Memory B cell (primary cell): ENCODE data around the gene TENM4.

Source experiments
- ATAC-seq: fragments of 150-1000 bp; cut with Tn5 transposase; 2 replicates; pipeline ENCODE4 v1.10.0; 2021; ENCODE audit warnings: low read depth, mild to moderate bottlenecking, moderate library complexity
- DNase-seq, 2 donors: peaks; one replicate each; pipeline ENCODE4 v3.0.0; 2022; ENCODE audit warnings: low spot score in 2 of 2
- H3K27ac Mint-ChIP-seq: one replicate; pipeline ENCODE4 v1.8.0; 2022; ENCODE audit warnings: mild to moderate bottlenecking, moderate library complexity, mixed read lengths
- H3K27me3 Mint-ChIP-seq: one replicate; pipeline ENCODE4 v1.8.0; 2022; ENCODE audit warnings: mixed read lengths
- H3K36me3 Mint-ChIP-seq: one replicate; pipeline ENCODE4 v1.8.0; 2022; ENCODE audit warnings: mild to moderate bottlenecking, mixed read lengths
- H3K4me1 Mint-ChIP-seq: one replicate; pipeline ENCODE4 v1.8.0; 2022; ENCODE audit warnings: mixed read lengths
- H3K4me3 Mint-ChIP-seq: one replicate; pipeline ENCODE4 v1.8.0; 2022; ENCODE audit warnings: mild to moderate bottlenecking, moderate library complexity, mixed read lengths
- H3K9me3 Mint-ChIP-seq: one replicate; pipeline ENCODE4 v1.8.0; 2022; ENCODE audit warnings: mixed read lengths

TENM4 gene

DNA sequence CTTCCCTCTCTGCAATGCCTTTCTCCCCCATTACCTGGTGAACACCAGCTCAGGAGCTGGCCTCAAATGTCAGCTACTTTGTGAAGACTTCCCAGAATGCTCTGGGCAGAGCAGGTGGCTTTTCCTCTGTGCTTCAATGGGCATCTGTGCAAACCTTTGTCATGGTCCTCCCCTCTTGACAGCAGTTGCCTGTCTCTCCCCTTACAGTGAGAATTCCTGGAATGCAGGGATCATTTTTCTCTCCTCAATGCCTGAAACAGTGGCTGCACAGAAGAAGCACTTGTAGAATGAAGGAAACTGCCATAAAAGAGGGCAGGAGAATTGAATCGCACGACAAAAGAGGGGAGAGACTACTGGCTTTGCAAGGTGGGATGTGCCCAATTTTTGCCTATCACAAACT is 773.4 kb downstream of the TENM4 start:
- Mint-ChIP-seq H3K27ac (no peak overlapping the region), H3K36me3 (no peaks in the 10 kb centered on the region), H3K27me3 (peaks cover 2% of the 10 kb centered on the region), H3K4me3 (no peak overlapping the region), H3K4me1 (no peaks in the 10 kb centered on the region), H3K9me3 (no peaks in the 10 kb centered on the region)
- ATAC-seq (no peak), DNase-seq (no peak)

DNA sequence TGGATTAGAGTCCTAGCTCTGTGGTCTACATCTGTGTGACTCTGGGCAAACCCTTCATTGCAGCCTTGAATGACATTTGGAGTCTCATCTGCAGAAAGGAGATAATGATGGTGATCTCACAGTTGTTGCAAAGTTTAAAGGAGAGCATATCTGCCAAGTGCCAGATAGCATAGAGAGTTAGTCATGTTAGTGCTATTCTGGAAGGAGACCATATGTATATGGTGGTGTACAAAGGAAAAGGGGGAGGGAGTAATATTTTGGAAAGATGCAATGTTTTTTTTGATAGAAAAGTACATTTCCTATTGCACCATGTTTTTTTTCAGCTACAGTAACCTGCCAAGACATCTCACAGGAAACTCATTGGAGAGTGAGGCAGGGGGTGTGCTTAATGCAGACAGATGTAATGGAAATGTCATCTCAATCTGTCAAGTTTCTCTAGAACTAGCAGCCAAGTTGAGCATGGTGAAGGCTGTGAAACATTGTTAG is 774.1 kb downstream of the TENM4 start:
- Mint-ChIP-seq H3K36me3 (no peaks in the 10 kb centered on the region), H3K4me3 (no peak overlapping the region), H3K4me1 (no peaks in the 10 kb centered on the region), H3K27ac (no peak overlapping the region), H3K27me3 (peaks cover 2% of the 10 kb centered on the region), H3K9me3 (no peaks in the 10 kb centered on the region)
- ATAC-seq (no peak), DNase-seq (no peak)

DNA sequence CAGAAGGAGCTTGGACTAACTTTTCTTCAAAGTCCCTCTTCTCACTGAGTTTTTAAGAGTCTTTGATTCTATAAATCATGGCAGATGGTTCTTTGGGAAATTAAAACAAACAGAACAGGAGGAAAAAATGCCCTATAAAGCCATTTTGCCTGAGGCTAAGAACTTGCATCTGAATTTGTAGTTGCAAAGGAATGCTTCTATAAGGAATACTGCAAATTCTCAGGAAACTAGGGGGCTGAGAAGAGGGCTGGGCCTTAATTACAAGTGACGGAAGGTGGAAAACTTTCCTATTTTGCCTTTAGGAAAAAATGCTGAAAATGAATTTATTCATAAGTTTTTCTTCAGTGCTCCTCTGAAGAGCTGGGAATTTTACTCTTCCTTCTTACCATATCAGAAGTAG is 776.2 kb downstream of the TENM4 start:
- Mint-ChIP-seq H3K27ac (no peak overlapping the region), H3K36me3 (no peaks in the 10 kb centered on the region), H3K4me1 (no peaks in the 10 kb centered on the region), H3K9me3 (no peaks in the 10 kb centered on the region), H3K4me3 (no peak overlapping the region), H3K27me3 (peaks cover 2% of the 10 kb centered on the region)
- no peak for ATAC-seq
- no peak for DNase-seq

DNA sequence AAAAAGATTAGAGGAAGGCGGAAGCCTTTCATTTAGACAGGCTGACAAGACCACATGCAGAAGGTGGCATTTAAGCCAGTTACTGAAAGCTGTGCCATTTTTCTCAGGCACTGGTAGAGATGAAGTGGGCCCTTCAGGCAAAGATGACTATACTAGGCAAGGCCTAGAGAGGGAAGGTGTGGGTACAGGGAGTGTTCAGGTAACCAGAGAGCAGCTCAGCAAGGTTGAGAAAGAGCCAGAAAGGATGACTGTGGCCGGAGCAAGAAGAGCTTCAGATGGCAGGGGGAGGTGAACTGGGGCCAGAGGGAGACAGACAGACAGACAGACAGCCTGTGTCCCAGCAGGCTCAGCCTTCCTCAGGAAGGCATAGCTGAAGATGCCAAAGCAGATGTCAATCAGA is 778.0 kb downstream of the TENM4 start:
- Mint-ChIP-seq H3K4me3 (no peak overlapping the region), H3K27ac (no peak overlapping the region), H3K27me3 (no peaks in the 10 kb centered on the region), H3K36me3 (no peaks in the 10 kb centered on the region), H3K4me1 (no peaks in the 10 kb centered on the region), H3K9me3 (no peaks in the 10 kb centered on the region)
- ATAC-seq: no peak
- no peak for DNase-seq

DNA sequence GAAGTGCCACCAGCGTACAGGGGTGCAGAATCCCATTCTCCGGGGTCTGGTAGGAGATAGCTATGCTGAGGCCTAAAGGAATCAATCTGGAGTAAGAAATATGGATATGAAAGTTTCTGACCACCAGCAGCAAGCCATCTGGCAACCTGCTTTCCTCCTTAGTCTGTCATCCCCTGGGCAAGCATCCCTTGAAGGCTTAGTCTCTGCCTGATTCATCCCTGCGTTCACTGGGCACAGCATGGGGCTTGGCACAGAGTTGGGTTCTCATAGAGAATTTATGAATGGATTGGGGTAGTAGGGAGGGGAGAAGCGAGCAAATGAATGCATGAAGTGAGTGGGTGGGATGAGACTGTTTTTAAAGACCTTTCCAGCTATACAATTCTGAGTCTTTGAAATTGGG is 780.4 kb downstream of the TENM4 start:
- ATAC-seq: no peak
- H3K36me3 Mint-ChIP-seq: no peaks in the 10 kb centered on the region
- no peaks in the 10 kb centered on the region for H3K4me1 Mint-ChIP-seq
- DNase-seq: no peak
- H3K4me3 Mint-ChIP-seq: no peak overlapping the region
- no peak overlapping the region for H3K27ac Mint-ChIP-seq
- no peaks in the 10 kb centered on the region for H3K27me3 Mint-ChIP-seq
- no peaks in the 10 kb centered on the region for H3K9me3 Mint-ChIP-seq

DNA sequence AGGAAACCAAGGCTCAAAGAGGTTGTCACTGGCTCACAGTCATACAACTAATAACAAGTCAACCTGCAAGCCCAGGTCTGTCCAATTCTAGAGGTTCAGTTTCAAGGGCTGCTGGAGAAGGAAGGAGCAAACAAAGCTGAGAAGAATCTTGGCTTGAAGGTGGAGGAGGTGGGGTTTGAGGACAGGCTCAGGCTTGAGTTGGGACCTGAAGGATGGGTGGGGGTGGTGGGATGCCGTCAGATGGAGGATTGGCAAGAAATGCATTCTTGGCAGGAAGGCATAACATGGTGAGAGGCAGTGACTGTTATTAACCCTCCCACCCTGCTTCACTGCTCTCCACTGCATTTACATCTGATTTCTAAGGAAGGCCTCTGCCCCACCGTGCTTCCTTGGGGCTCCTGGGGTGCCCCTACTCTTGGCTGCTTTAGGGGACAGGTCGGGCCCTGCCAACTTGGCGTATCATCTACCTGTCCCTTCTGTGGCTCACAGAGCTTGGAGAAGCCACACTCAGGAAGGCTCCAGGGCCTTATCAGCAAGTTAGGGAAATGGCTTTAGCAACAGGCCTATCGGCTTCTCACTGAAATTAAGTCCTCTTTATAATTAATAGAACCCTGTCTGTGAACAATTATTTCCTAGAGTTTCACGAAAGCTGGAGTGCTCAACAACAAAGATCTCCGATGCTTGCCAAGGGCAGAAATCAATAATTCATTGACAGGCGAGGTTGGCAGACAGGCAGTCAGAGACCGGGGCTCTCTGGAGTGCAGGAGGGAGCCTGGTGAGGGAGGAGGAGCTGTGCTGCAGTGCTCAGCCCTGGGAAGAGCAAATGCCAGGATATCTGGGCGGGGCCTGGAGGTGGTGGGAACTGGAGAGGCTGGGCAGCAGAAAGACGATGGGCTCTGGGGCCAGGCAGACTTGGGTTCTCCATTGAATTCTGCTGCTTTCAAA is 781.2 kb downstream of the TENM4 start:
- ATAC-seq: no peak
- H3K27me3 Mint-ChIP-seq: no peaks in the 10 kb centered on the region
- DNase-seq: no peak
- H3K36me3 Mint-ChIP-seq: no peaks in the 10 kb centered on the region
- H3K9me3 Mint-ChIP-seq: no peaks in the 10 kb centered on the region
- H3K4me3 Mint-ChIP-seq: no peak overlapping the region
- no peak overlapping the region for H3K27ac Mint-ChIP-seq
- no peaks in the 10 kb centered on the region for H3K4me1 Mint-ChIP-seq

DNA sequence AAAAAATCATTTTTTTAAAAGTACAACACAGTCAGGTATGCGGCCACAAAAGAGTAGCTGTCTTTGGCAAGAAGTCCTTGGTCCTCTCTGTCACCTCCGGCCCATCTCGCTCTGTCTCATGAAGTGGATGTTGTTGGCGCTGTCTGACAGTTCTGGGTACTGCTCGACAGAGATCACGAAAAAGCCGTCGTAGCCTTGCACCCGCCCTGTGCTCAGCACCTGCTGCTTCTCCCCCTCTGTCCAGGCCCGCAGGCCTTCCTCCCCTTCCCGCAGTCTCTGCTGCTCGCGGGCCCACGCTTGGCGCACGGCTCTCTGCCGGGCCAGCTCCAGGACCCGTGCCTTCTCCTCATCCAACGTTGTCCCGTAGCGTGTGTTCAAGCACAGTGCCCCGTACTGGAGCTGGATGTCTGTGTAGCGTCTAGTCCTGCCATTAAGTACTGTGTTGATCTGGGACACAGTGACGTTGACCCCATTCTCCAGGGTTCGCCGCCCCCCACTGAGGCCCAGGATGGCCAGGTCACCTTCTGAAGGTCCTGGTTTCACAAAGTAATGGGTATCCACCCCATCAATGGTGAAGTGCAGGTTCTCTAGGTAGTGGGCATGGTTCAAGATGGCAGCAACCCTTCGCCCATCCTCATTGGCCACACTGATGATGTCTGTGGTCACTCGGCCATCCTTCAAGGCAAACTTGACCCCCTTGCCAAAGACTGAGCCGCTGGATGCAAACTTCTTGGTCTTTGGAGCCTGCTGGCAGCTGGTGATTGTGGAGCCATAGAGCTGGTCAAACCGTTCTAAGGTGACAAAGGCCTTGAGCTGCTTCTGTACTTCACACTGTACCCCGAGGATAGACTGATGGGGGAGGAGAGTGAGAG is 782.6 kb downstream of the TENM4 start:
- H3K4me1 Mint-ChIP-seq: no peaks in the 10 kb centered on the region
- no peak for DNase-seq
- no peak overlapping the region for H3K4me3 Mint-ChIP-seq
- ATAC-seq: no peak
- H3K36me3 Mint-ChIP-seq: no peaks in the 10 kb centered on the region
- no peaks in the 10 kb centered on the region for H3K9me3 Mint-ChIP-seq
- no peaks in the 10 kb centered on the region for H3K27me3 Mint-ChIP-seq
- no peak overlapping the region for H3K27ac Mint-ChIP-seq

DNA sequence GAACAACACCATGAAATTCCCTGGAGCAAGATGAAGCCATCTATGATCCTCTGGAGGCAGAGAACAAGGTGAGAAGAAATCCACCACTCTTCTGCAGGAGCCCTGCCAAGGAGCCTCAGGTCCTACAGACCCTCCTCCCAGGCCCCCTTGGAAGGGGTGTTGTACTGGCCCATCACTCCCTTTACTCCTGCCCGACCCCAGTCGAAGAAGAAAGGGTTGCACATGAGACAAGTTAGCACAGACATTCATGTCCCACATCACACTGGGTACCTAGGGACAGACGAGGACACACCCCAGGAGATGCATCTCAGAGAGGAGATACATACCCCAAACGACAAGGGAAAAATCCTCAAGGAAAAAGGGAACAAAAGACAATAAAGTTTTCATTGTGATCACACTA is 783.4 kb downstream of the TENM4 start:
- ATAC-seq (no peak), DNase-seq (no peak)
- Mint-ChIP-seq H3K36me3 (no peaks in the 10 kb centered on the region), H3K4me1 (no peaks in the 10 kb centered on the region), H3K4me3 (no peak overlapping the region), H3K27ac (no peak overlapping the region), H3K27me3 (no peaks in the 10 kb centered on the region), H3K9me3 (no peaks in the 10 kb centered on the region)

DNA sequence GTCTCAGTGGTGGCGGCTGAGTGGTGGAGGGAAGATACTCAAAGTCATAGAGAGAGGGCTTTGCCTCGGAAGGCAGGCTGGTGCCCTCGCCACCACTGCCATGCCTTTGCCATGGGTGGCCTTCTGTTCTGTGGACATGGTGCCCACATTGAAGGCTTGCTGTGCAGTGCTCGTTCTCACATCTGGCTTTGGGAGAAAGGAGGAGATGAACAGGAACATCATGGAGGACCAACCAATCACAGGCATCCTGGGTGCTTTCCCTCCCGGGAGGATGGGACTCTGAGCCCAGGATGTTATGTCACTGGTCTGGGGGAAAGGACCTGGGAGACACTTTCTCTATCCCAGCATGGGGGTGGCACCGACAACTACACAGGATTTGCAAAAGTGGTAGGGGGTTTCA is 783.8 kb downstream of the TENM4 start:
- no peaks in the 10 kb centered on the region for H3K9me3 Mint-ChIP-seq
- H3K4me3 Mint-ChIP-seq: no peak overlapping the region
- no peak overlapping the region for H3K27ac Mint-ChIP-seq
- H3K36me3 Mint-ChIP-seq: no peaks in the 10 kb centered on the region
- no peak for ATAC-seq
- H3K27me3 Mint-ChIP-seq: no peaks in the 10 kb centered on the region
- DNase-seq: no peak
- no peaks in the 10 kb centered on the region for H3K4me1 Mint-ChIP-seq

DNA sequence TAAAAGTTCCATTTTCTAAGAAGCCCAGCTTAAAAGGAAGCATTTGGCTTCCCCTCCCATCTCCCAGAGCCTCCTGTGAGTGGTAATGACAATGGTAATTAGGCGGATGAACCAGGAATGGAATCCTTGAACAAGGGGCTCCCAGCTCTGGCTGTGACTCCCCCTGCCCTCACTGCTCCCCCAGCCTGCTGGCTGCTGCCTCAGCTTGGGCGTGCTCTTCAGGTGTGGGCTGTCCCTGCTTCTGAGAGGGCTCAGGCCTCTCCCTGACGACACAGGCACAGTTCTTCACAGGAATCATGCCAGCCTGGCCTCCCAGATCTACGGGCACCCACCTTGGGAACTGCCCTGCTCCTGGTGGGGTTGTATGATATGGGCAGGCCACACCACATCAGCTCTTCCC is 784.5 kb downstream of the TENM4 start:
- no peak for DNase-seq
- no peaks in the 10 kb centered on the region for H3K36me3 Mint-ChIP-seq
- H3K27me3 Mint-ChIP-seq: peaks cover 3% of the 10 kb centered on the region
- no peaks in the 10 kb centered on the region for H3K9me3 Mint-ChIP-seq
- H3K4me3 Mint-ChIP-seq: no peak overlapping the region
- no peak overlapping the region for H3K27ac Mint-ChIP-seq
- no peaks in the 10 kb centered on the region for H3K4me1 Mint-ChIP-seq
- ATAC-seq: no peak

DNA sequence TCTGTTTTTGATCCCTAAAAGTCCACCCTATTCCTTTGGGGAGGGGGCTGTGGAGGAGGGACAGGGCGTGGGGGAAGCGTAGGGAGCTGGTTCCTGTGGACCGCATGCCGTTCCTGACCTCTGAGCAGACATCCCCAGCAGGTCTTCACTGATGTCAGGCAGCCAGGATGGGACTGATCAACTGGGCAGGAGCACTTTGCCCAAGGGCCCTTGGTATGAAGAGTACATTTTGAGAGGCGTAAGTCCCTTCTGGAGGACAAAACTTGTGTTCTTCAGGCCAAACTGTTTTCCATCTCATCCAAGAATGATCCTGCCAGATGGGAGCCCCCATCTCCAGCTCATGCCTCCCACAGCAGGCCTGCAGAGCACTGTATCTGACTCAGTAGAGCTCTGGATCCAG is 785.3 kb downstream of the TENM4 start:
- no peaks in the 10 kb centered on the region for H3K9me3 Mint-ChIP-seq
- DNase-seq: no peak
- H3K27me3 Mint-ChIP-seq: peaks cover 7% of the 10 kb centered on the region
- H3K36me3 Mint-ChIP-seq: no peaks in the 10 kb centered on the region
- H3K4me3 Mint-ChIP-seq: no peak overlapping the region
- no peaks in the 10 kb centered on the region for H3K4me1 Mint-ChIP-seq
- H3K27ac Mint-ChIP-seq: no peak overlapping the region
- ATAC-seq: no peak

DNA sequence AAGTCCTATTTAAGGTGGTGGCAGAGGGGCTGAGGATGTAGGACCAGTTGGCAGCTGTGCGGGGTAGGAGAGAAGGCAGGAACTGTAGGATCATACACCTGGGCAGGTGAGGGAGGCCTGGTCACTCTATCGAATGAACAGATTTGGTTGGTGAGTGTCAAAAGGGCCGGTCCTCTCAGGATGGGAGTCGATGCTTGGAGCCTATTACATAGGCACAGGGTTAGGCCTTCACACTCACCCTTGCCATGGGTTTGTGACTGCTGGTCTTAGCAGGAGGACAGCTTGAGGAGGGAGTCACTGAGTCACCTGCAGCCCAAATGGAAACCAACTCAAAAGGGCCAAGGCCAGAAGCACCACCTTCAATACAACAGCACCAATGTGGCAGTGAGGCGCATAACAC is 786.0 kb downstream of the TENM4 start:
- H3K9me3 Mint-ChIP-seq: no peaks in the 10 kb centered on the region

DNA sequence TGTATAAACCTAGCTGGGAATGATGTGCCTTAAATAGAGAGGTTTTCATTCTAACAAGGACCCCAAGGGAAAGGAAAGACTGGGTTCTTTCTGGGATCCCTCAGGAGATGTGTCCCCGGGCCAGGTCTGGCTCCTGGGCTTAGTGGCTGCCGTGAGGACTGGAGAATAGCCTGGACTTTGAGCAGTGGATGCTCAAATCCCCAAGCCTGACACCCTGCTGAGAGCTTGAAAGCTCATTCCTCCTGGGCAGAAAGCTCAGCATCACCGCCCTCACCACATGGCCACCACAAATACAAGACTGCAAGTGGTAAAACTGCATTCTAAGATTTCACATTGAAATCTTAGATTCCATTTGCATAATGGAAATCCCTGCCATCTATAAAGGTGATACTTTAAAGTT is 786.8 kb downstream of the TENM4 start:
- H3K9me3 Mint-ChIP-seq: no peaks in the 10 kb centered on the region
- peaks cover 9% of the 10 kb centered on the region for H3K27me3 Mint-ChIP-seq
- DNase-seq: no peak
- no peaks in the 10 kb centered on the region for H3K36me3 Mint-ChIP-seq
- no peak overlapping the region for H3K4me3 Mint-ChIP-seq
- no peak for ATAC-seq
- H3K27ac Mint-ChIP-seq: no peak overlapping the region
- H3K4me1 Mint-ChIP-seq: no peaks in the 10 kb centered on the region

More for the DNA sequence above, 786.0 kb downstream of the TENM4 start:
- no peaks in the 10 kb centered on the region for H3K36me3 Mint-ChIP-seq
- H3K4me1 Mint-ChIP-seq: no peaks in the 10 kb centered on the region
- no peak overlapping the region for H3K4me3 Mint-ChIP-seq
- H3K27me3 Mint-ChIP-seq: peaks cover 7% of the 10 kb centered on the region
- ATAC-seq: no peak
- no peak for DNase-seq
- H3K27ac Mint-ChIP-seq: no peak overlapping the region

DNA sequence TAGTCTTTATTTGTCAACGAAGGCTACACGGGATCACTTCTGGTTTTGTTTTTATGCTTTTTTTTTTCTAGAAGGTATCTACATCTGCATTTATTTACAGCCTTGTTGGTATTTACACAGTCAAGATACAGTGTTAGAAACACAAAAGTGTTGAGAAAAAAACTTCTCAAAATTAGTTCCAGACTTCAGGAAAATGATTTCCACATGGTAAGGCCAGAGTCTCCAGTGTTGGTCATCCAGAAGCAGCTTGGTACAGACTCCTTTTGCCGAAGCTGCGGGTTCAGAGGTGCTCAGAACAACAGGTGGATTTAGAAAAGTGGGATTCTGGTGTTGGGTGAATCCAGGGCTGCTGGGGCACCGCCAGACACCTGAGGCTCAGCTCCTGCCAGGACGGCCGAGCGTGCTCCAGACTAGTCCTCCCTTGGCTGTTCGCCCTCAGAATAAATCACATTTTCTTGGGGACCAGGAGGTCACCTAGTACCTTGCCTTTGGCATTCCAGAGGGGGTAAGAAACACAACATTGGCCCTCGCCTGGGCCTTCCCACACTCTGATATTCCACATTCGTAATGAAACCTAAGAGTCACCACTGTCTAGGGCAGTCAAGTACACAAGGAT is 787.4 kb downstream of the TENM4 start:
- Mint-ChIP-seq H3K4me1 (no peaks in the 10 kb centered on the region), H3K36me3 (no peaks in the 10 kb centered on the region), H3K27me3 (peaks cover 10% of the 10 kb centered on the region), H3K4me3 (no peak overlapping the region), H3K27ac (no peak overlapping the region), H3K9me3 (no peaks in the 10 kb centered on the region)
- no peak for ATAC-seq
- DNase-seq: no peak
